NCI-H146 treated with DMSO at 0.1 percent for 48 hours (cell line): Measurements from ENCODE around the gene RBM38.

ENCODE experiments used
- DNase-seq: peaks from one replicate; lab custom pipeline; 2025; ENCODE audit not compliant: unreplicated experiment; lab: John Stamatoyannopoulos, UW

Gene RBM38

GRCh38 chr20:57433657-57434389 is 42.6 kb downstream of the RBM38 start:
- DNase-seq = no peak

- no peak for DNase-seq
Measured at GRCh38 chr20:57434390-57434700, 43.1 kb downstream of the RBM38 start.

- no peak for DNase-seq
Measured at GRCh38 chr20:57435105-57435497, 43.9 kb downstream of the RBM38 start.

GRCh38 chr20:57435498-57436222 is 44.5 kb downstream of the RBM38 start:
- DNase-seq = peak; percentile 70

DNA sequence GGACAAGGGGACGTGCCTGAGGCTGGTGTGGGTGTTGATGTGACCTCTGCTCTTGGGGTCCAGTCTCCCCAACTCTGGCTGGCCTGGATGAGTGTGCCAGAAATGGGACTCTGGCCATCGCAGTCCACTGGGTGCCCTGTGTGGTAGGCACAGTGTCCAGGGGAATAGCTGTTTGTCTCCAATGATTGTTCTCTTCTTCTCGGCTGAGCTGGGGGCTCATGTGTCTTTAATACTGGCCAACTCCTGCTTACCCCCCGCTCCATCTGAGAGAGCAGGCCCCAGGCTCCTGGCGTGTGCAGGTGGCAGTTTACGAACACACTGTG is 45.0 kb downstream of the RBM38 start:
- DNase-seq = no peak

DNA sequence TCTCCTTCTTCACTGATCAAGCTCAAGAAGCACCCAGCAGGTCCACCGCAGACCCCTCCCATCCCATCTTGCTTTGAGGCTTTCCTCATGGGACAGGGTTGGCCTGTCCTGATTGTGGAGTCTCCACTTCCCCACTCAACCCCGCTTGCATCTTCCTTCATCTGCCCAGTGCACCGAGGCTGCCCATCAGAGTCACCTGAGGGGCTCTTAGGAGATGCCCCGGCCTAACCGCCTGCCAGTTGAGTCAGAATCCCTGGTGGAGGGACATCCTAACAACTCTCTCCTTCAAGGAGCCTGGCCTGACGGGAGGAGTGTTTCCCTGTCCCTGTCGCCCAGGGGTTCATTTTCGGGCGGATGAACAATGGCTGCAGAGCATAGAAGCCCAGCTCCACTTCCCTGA is 46.1 kb downstream of the RBM38 start:
- DNase-seq = no peak

DNA sequence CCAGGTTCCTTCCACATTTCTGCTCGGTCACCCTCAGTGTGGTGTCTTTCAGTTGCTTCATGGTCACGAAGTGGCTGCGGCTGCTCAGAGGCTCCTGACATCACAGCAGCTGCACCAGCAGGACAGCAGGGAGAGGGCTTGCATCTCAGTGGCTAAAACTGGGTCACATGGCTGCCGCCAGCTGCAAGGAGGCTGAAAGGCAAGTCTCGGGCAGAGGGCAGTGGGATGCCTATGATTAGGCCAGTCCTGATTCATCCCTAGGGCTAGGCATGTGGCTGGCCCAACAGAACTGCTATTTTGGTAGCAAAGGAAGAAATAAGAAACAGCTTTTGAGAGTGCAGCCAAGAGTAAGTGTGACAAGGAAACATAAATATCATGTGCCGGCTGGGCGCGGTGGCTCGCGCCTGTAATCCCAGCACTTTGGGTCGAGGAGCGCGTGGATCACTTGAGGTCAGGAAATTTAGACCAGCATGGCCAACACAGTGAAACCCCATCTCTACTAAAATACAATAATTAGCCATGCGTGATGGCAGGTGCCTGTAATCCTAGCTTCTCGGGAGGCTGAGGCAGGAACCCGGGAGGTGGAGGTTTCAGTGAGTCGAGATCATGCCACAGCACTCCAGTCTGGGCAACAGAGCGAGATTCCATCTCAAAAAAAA is 46.6 kb downstream of the RBM38 start:
- no peak for DNase-seq

- no peak for DNase-seq
Measured at GRCh38 chr20:57438552-57438951, 47.4 kb downstream of the RBM38 start.

DNA sequence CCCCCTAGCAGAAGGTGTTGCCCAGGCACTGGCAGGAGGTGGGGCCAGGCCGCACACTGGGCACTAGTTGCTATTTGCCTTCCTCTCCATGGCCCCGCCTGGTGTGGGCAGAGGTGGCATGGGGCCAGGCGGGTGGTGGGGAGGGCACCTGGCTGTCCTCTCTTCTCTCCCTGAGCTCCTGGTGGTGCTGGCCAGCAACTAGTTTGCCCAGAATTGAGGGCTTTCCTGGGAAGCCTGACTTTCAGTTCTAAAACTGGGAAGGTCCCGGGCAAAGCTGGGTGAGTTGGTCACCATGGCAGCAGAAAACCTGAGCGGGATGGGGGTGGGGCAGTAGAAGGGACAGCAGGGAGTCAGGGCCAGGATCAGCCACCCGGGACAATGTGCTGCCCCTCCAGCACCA is 48.2 kb downstream of the RBM38 start:
- no peak for DNase-seq

DNA sequence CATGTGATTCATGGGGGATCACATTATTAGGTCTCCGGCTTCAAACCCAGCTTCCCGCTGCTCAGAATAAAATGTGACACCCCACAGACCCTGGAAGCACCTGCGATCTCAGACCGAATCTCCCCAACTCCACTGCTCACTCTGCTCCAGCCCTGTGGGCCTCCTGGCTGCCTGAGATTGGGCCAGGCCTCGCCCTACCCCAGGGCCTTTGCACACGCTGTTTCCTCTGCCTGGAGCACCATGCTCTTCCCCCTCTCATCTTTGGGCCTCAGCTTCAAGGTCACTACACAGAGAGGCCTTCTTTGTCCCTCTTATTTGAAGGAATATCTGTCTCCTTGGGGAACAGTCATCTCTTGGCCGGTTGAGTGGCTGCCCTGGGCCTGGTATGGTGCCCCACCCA is 48.8 kb downstream of the RBM38 start:
- no peak for DNase-seq

DNA sequence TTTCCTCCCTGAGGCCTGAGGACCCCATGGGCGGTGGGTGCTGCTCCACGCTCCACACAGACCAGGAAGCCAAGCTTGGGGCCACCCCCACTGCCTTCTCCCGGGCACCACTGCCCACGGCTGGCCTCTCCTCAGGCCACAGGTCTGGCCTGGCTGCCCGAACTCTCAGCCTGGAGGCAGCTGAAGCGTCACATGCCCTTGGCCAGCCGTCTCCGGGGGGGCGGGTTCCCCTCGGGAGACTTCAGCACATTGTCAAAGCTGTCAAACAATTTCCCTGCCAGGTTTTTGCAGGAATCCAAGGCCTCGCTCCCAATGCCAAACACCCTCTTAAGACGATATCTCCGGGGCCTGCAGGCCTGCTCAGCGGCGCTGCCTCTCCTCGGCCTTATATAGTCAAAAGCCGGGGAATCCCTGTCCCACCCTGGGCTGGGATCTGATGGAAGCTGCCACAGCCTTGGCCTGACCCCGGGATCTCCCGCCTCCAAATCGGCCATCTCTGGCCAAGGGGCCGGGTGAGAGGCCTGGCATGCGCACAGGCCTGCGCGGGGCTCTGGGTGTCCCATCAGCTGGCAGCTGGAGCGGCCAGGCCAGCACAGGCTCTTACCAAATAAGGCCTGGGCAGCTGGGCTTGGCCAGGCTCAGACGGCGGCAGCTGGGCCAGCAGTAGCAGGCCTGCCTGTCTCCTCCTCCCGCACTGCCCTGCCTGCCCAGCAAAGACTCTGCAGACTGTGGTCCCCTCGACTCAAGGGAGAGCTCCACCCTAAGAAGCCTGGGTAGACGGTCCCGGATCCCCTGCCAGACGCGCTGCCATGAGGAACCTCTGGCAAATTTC is 49.7 kb downstream of the RBM38 start:
- no peak for DNase-seq

- no peak for DNase-seq
Measured at GRCh38 chr20:57441510-57442154, 50.4 kb downstream of the RBM38 start.

- DNase-seq = no peak
Measured at GRCh38 chr20:57442158-57442887, 51.1 kb downstream of the RBM38 start.

- DNase-seq = no peak
Measured at GRCh38 chr20:57442888-57443239, 51.7 kb downstream of the RBM38 start.

DNA sequence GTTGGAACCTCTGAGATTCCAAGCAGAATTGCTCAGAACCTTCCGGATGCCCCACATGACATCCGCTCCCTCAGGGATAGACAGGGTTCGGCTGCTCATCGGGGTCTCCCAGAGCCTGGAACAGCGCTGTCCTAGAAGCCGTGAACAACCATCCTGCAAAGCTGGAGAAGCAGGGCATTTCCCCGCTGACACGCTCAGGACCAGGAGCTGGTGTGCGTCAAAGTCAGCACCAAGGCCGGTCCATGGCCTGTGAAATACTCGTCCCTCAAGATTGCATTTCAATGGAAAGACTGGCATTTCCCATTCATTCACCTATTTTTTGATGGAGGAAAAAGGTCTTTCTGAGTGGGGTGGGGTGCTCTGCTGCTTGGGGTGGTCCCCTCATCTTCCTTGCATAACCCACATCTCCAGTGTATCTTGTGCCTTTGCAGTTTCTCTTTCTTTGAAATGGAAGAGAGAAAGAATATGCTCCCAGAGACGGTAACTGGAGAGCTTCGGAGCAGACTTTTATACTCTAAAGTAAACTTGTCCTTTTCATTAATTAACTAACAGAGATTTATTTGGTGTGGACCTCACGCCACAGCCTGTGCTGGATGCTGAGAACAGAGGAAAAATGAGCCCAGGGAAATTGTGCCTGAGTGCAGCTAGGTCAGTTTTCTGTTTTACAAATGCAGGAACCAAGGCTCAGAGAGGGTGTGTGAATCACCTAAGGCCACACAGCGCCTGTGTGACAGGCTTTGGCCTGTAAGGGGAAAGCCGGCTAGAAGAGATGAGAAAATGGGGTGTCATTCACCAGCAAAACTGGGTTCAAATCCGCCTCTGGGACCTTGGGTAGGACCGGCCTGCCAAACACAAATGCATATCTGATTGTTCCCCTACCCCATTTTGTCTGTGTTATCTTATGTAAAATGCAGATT is 52.4 kb downstream of the RBM38 start:
- DNase-seq = no peak

- no peak for DNase-seq
Measured at GRCh38 chr20:57444394-57445048, 53.3 kb downstream of the RBM38 start.

DNA sequence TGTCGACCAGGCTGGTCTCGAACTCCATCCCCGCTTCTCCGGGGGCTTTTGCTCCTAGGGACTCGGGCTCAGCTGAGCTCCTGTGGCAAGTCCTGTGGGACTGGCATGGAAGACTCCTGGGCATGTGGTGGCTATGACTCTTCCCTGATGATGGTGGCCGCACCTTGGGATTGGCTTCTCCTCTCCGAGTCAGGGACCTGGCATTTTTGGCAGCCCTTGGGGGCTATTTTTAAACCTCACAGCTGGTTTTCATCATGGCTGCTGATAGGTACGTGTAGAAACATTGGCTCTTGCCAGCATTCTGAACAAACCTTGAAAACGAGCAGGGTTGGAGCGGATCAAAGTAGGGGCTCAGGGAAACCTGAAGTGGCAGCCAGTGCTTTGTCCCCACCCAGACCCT is 54.1 kb downstream of the RBM38 start:
- DNase-seq = no peak

DNA sequence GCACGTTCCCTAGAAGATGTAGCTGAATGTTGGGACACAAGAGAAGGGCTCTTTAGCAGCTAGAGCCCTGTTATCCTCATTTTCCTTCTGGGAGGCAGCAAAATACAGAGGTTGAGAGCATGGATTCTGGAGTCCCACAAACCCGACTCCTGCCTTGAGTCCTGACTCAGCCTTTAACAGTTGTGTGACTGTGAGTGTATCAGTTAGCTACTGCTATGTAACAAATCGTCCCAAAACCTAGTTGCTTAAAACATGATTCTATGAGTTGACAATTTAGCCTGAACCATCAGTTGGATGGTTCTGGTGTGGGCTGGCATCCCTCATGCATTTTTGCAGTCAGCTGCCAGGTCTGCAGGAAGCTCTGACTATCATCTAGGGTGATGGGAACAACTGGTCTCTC is 54.6 kb downstream of the RBM38 start:
- DNase-seq = no peak

DNA sequence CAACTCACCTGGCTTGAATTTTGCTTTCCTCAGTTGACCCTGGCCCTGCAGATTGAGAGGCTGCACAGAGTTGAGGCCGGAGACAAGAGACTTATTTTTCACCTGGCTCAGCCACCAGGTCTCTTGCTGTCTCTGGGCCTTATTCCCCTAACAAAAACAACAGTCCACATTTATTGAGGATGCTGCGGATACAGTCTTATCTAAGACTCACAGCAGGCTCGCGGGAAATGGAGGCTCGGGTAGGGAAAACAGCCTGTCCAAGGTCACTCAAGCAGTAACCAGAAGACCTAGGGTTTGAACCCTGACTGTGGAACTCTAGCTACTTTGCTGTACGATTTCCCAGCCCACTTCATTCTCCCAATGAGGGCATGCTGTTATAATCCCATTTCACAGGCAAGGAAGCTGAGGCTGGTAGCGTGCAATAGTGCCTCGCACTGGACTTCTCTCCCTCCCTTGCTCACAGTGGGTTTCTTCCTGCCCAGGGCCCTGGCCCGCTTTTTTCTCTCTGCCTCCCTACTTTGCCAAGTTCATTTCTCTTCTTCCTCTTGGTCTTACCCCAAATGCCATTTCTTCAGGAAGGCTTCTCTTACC is 57.7 kb downstream of the RBM38 start:
- DNase-seq = no peak
